ENCODE data around the gene DENND5B.
A peak's percentile ranks its signal among the peaks of the same experiment; 100 is the strongest.
"Not testable (repeated sequence)": the region's sequence is repeated elsewhere in the genome, so short reads cannot be mapped to it uniquely, and the experiment has no call there.

Gene DENND5B

GRCh38 chr12:31590642-31591379 is at the start of gene DENND5B:
TSS of gene DENND5B (minus strand) at chr12:31591136. CDS start at chr12:31590832, 304 bp downstream.
- DNase-seq (ENCODE audit: low spot score) = peak; percentile 76

DNA sequence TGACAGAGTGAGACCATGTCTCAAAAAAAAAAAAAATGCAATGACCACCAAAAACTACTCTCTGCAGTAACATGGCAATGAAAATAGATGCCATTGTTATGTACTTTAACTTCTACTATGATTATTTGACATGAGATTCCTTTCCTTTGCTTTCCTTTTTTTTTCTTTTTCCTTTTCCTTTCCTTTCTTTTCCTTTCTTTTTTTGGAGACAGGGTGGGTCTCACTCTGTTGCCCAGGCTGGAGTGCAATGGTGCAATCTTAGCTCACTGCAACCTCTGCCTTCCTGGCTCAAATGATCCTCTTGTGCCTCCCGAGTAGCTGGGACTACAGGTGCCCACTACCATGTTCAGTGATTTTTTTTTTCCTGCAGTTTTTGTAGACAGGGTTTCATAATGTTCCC is 43.7 kb upstream of the DENND5B start:
- no peak for DNase-seq (ENCODE audit: low spot score)

DNA sequence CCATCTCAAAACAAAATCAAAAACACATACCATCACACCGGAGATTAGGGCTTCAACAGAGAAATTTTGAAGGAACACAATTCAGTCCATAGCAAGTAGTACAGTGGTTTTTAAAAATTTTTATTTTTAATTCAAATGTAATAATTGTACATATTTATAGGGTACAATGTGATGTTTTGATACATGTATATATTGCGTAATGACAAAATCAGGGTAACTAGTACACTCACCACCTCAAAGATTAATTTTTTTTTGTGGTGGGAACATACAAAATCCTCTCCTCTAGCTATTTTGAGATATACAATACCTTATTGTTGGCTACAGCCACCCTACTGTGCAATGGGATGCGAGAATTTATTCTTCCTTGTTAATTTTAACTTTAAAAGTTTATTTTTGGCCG is 42.5 kb upstream of the DENND5B start:
- no peak for DNase-seq (ENCODE audit: low spot score)

- DNase-seq (ENCODE audit: low spot score) = no peak
Observed at GRCh38 chr12:31631809-31632208, 40.9 kb upstream of the DENND5B start.

DNA sequence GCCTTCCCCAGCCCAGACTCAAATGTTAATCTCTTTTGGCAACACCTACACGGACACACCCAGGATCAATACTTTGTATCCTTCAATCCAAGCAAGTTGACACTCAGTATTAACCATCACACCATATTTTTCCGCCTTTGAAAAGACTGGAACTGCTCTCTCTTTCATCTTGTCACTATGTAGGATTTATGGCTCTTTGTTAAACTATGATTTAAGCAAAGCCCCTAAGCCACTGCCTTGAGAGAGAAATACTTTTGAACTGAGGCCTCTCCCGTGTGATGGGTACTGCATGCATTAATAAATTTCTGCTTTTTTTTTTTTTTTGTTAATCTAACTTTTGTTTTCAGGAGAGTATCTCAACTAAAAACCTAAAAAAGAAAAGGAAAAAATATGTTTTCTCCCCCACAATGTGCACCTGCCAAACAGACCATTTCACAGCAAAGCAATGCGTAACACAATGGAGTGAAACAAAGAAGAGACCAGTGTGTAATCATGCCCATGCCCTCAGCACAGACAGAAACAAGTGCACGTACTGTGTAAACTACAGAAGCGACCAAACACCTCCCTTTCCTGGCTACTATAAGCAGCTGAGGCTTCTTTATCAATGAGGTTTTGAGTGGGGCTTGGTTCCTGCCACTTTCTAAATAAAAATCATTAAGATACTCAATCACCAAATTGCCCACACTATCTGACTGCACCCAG is 40.2 kb upstream of the DENND5B start:
- no peak for DNase-seq (ENCODE audit: low spot score)

GRCh38 chr12:31629756-31630732 is 39.1 kb upstream of the DENND5B start:
- DNase-seq (ENCODE audit: low spot score) = peak; percentile 61

DNA sequence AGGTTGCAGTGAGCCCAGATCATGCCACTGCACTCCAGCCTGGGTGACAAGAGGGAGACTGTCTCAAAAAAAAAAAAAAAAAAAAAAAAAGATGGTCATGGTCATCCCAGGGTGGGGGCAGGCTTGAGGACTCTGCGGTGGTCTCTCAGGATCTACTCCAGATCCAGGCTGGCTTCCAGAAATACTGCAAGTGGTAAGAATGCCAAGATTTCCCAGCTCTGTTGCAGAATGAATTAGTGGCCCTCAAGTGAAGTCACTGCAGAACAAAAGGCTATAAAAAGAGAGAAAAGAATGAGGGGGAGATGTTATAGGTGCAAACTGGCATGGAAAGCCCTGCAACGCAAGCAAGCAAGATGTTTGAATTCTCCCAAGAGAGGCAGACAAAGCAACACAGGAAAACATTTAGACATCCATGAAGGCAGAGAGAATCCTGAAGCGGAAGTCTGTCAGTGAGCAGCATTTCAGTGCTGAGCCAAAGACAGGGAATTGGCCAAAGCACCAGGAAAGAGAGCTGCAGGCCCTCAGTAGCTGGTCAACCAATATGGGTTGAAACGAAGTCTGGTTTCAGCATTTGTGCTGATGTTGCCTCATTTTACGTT is 36.6 kb upstream of the DENND5B start:
- DNase-seq (ENCODE audit: low spot score) = no peak

GRCh38 chr12:31626270-31626995 is 35.5 kb upstream of the DENND5B start:
- DNase-seq (ENCODE audit: low spot score) = no peak

DNA sequence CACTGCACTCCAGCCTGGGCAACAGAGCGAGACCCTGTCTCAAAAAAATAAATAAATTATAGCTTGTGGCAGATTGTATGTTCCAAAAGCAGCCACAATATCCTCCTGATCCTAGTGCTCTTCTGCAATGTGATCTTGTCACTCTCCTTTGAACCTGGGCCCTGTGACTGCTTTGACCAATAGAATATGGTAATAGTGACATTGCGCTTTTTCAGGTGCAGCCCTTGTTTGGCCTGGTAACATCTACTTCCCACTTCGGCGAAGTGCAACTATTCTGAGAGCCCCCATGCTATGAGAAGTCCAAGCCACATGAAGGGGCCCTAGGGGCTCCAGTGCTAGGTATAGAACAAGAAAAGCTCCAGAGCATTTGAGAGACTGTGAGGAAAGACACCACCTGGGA is 31.1 kb upstream of the DENND5B start:
- DNase-seq (ENCODE audit: low spot score) = no peak

- no peak for DNase-seq (ENCODE audit: low spot score)
Observed at GRCh38 chr12:31620311-31620710, 29.4 kb upstream of the DENND5B start.

DNA sequence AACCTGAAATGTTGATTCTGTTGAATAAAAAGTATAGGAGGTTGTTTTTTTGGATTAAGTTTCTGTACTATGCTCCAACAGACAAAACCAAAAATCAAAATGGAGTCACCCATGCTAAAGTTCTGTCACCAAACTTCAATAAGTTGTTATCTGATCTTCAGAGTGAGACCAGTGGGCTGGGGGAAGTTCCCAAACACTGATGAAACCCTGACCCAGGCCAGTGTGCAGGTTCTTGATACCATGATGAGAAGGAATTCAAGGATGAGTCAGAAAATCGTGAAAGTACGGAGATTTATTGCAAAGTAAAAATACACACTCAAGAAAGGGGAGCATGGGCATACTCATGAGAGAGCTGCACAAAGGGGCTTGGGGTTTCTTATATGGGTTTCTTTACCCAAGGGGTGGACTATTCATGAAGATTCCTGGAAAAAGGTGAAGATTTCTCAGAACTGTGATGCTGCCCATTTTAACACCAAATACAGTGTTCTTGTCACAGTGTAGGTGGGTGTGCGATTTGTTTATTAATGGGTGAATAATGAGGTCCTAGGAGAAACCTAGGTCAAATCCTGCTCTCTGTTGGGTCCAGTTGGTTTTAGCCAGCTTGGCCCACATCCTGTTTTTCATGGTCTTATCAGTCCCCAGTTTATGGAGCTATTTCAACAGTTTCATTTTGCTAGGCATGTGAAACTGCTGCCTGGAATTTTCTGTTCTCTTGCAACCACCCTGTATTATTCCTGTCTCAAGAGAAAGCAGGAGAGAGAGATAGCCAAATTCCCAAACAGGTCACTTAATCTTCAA is 27.5 kb upstream of the DENND5B start:
- no peak for DNase-seq (ENCODE audit: low spot score)

GRCh38 chr12:31612819-31613218 is 21.9 kb upstream of the DENND5B start:
- DNase-seq (ENCODE audit: low spot score) = no peak

GRCh38 chr12:31608299-31608698 is 17.4 kb upstream of the DENND5B start:
- DNase-seq (ENCODE audit: low spot score) = not testable (repeated sequence)

GRCh38 chr12:31605531-31605930 is 14.6 kb upstream of the DENND5B start:
- no peak for DNase-seq (ENCODE audit: low spot score)

GRCh38 chr12:31603546-31604009 is 12.6 kb upstream of the DENND5B start:
- no peak for DNase-seq (ENCODE audit: low spot score)

DNA sequence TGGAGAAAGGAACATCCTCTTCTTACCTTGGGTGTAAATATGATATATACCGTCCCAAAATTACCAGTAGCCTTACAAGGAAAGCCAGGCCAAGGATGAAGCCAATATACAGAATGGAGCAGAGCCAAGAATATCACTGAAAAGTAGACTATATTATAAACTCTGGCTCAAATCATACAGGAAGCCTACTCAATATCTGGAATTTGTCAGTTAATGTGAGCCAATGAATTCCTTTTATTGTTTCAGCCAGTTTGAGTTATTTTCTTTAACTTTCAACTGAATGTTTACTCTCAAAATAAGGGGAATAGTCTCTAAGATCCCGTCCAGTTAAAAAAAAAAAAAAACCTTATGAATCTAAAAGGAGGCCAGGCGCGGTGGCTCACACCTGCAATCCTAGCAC is 9.8 kb upstream of the DENND5B start:
- no peak for DNase-seq (ENCODE audit: low spot score)

GRCh38 chr12:31600252-31600651 is 9.3 kb upstream of the DENND5B start:
- DNase-seq (ENCODE audit: low spot score) = no peak

GRCh38 chr12:31599053-31599452 is 8.1 kb upstream of the DENND5B start:
- no peak for DNase-seq (ENCODE audit: low spot score)

- DNase-seq (ENCODE audit: low spot score) = no peak
Observed at GRCh38 chr12:31597066-31597465, 6.1 kb upstream of the DENND5B start.

DNA sequence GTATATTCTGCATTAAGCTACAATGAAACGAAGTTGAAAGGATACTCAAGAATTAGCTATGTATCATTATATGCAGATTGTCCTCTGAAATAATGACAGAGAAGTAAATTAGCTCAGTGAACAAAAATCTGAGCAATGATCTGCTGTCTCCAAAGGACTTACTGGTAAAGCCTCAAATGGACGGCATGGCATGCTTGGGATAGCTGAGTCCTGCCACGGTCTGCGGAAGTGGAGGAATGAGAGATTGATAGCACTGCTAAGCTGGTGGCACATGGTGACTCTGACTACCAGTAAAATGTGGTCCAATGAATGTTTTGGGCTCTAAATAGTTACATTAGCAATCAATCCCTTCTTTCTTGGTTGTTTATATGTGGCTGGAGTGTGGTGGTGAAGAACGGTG is 3.7 kb upstream of the DENND5B start:
- DNase-seq (ENCODE audit: low spot score) = peak; percentile 38
